ENCODE measurements around the gene CELF4. TPM values are rescaled to one million over a fixed set of nuclear protein-coding genes. Genes with fewer than 3 reads are reported as not detected.

CELF4 gene
- total RNA-seq, 1 donor from 2014 or later: 2.3 TPM

DNA sequence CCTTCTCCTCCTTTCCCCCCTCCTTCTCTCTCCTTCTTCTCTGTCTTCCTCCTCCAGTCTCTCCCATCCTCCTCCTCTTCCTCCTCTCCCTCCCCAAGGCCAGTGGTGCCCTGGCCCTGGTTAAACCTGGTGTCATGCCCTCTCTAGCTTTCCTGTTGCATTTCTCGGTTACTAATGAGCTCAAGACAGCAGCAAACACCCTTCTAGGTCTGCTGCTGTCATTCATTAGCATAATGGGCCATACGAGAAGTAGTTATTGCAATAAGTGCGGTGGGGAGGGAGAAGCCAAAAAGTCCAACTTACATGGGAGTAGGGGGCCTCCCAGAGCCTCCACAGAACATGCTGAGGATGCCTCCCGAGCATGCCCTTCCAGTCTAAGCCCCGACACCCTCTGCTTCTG lies 177.2 kb downstream of the CELF4 start:
- no peak overlapping the region for H3K27ac Mint-ChIP-seq
- H3K36me3 Mint-ChIP-seq: no peaks in the 10 kb centered on the region
- no peak overlapping the region for H3K4me3 Mint-ChIP-seq
- H3K27me3 Mint-ChIP-seq (ENCODE audit: low read depth): peaks cover 64% of the 10 kb centered on the region
- TF ChIP-seq, protein P1, sequence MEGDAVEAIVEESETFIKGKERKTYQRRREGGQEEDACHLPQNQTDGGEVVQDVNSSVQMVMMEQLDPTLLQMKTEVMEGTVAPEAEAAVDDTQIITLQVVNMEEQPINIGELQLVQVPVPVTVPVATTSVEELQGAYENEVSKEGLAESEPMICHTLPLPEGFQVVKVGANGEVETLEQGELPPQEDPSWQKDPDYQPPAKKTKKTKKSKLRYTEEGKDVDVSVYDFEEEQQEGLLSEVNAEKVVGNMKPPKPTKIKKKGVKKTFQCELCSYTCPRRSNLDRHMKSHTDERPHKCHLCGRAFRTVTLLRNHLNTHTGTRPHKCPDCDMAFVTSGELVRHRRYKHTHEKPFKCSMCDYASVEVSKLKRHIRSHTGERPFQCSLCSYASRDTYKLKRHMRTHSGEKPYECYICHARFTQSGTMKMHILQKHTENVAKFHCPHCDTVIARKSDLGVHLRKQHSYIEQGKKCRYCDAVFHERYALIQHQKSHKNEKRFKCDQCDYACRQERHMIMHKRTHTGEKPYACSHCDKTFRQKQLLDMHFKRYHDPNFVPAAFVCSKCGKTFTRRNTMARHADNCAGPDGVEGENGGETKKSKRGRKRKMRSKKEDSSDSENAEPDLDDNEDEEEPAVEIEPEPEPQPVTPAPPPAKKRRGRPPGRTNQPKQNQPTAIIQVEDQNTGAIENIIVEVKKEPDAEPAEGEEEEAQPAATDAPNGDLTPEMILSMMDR (IDR thresholded peaks at IDR 0.05; ENCODE audit: unreplicated experiment): no peak
- peaks cover 6% of the 10 kb centered on the region for H3K9me3 Mint-ChIP-seq
- H3K4me1 Mint-ChIP-seq: peaks cover 2% of the 10 kb centered on the region
- DNase-seq (ENCODE audit: low spot score in 2 of 2, unreplicated experiment in 2 of 2): no peak

DNA sequence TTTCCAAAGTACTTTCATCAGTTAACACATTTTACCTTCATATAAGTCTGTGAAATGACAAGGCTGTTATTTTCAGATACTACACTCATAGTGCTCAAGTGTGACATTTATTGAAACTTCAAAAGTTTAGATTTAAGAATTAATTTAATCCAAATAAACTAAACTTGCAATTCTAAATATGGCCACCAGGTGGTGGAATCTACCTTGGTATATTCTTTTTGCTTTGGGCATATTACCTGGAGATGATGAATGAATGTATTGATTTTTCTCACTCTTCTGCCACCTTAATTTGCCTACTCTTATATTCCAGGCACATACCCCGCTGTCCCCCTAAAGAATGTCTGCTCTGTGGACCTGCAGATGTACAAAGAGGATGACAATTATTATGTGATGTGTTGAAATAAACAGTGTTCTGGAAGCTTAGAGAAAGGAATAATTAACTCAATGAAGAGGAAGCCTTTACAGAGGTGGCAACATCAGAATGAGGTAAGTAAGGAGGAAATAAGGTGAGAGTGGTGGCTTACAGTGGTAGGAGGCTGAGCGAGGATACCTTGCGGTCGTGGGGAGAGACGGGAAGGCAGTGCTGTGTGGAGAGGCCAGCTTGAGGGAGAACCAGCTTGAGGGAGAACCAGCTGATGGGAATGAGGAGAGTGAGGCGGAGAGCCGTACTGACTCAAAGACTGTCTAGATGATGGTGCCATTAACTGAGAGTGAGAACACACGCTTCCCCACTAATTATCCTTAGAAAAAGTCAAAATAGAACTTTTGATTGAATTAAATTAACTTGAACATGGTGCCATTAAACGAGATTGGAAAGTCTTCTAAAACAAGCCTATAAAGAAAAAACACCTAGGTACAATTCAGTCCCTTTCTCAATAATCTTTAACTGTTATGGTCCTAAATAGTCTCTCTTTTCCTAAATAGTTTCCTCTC lies 179.5 kb downstream of the CELF4 start:
- Mint-ChIP-seq H3K27me3 (ENCODE audit: low read depth) (peaks cover 49% of the 10 kb centered on the region), H3K4me3 (no peak overlapping the region), H3K4me1 (peaks cover 2% of the 10 kb centered on the region), H3K9me3 (peaks cover 6% of the 10 kb centered on the region), H3K36me3 (no peaks in the 10 kb centered on the region), H3K27ac (no peak overlapping the region)
- TF ChIP-seq, protein P1 (IDR thresholded peaks at IDR 0.05; ENCODE audit: unreplicated experiment): peak; percentile 99
- no peak for DNase-seq (ENCODE audit: low spot score in 2 of 2, unreplicated experiment in 2 of 2)

DNA sequence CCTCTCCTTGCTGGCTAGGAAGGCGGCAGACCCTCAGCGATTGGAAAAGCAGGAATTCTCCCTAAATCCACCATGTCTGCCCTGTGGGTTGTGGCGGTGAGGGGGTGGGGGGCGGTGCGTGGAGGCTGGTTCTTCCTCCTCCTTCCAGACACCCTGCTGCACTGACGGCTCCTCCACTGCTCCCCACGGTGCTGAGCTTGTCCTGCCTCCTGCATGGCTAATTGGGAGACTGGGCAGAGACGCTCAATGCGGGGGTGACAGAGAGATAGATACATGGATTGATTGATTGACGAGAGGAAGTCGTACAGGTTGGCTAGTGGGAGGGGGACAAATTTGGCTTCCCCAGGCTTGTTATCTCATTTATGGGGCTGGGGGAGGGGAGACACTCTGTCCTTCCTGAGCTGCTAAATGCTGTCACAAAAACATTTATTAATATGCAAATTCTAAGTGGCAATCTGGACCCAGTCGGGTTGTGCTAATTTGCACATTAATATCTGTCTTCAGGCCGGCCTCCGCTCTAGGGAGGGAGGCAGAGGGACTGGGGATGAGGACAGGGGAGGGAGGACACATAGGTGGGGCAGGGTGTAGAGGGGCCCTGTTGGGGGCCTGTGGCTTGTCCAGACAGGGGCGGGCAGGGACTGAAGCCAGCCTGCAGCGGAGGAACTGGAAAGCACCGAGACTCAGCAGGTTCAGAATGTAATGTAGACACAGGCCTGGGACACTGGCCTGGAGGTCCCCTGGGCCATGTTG lies 181.6 kb downstream of the CELF4 start:
- H3K4me3 Mint-ChIP-seq: no peak overlapping the region
- no peak overlapping the region for H3K27ac Mint-ChIP-seq
- H3K4me1 Mint-ChIP-seq: peaks cover 2% of the 10 kb centered on the region
- no peak for DNase-seq (ENCODE audit: low spot score in 2 of 2, unreplicated experiment in 2 of 2)
- TF ChIP-seq, protein P1 (IDR thresholded peaks at IDR 0.05; ENCODE audit: unreplicated experiment): no peak
- peaks cover 56% of the 10 kb centered on the region for H3K27me3 Mint-ChIP-seq (ENCODE audit: low read depth)
- H3K36me3 Mint-ChIP-seq: no peaks in the 10 kb centered on the region
- H3K9me3 Mint-ChIP-seq: no peaks in the 10 kb centered on the region

DNA sequence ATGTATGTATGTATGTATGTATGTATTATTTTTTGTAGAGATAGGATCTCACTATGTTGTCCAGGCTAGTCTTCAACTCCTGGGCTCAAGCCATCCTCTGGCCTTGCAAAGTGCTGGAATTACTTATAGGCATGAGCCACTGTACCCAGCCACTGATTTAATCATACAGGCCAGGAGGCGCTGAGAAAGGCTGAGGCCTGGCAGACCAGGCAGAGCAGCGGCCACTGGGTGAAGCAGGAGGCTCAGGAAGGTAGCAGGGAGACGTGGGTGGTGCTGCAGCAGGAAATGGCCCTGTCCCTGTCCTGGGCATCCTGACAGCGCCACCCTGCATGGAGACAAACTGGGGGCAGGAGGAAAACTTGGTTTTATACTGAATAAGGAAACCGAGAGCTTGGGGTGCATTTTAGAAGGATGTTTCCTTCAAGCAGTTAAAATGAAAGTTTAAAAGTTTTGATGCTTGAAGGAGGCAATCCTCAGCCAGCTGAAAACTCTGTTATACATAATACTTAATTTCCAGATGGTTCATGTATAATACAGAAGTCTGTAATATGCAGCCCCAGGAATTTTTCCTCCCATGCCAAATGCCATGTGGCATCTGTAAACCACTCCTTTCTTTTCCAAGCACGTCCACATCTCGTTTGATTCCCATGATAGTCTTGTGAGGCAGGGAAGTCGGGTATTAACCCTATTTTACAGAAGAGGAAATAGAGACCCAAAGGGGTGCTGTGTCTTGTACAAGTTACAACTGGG lies 182.4 kb downstream of the CELF4 start:
- Mint-ChIP-seq H3K27ac (peak overlapping the region; percentile 2), H3K9me3 (no peaks in the 10 kb centered on the region), H3K27me3 (ENCODE audit: low read depth) (peaks cover 60% of the 10 kb centered on the region), H3K36me3 (no peaks in the 10 kb centered on the region), H3K4me1 (peaks cover 2% of the 10 kb centered on the region), H3K4me3 (no peak overlapping the region)
- no peak for DNase-seq (ENCODE audit: low spot score in 2 of 2, unreplicated experiment in 2 of 2)
- TF ChIP-seq, protein P1 (IDR thresholded peaks at IDR 0.05; ENCODE audit: unreplicated experiment): no peak

DNA sequence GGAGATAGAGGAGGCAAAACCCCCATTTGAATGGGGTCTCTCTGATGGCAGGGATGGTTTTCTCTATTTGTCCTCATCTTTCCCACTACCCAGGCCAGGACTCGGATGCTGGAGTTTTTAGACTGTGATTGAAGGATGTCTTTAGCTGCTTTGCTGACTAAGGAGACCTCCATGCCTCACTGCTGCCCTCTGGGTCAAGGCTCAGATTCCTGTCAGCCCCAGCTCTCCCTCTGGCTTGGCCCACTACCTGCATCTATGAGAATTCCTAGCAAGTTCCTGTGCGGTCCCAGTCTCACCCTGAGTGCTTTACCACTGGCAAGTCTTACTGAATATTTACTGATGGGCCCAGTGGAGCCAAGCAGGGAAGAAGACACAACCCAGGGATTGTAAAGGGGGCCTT lies 184.0 kb downstream of the CELF4 start:
- no peaks in the 10 kb centered on the region for H3K36me3 Mint-ChIP-seq
- peaks cover 66% of the 10 kb centered on the region for H3K27me3 Mint-ChIP-seq (ENCODE audit: low read depth)
- DNase-seq (ENCODE audit: low spot score in 2 of 2, unreplicated experiment in 2 of 2): no peak
- H3K9me3 Mint-ChIP-seq: no peaks in the 10 kb centered on the region
- TF ChIP-seq, protein P1 (IDR thresholded peaks at IDR 0.05; ENCODE audit: unreplicated experiment): no peak
- peaks cover 2% of the 10 kb centered on the region for H3K4me1 Mint-ChIP-seq
- no peak overlapping the region for H3K27ac Mint-ChIP-seq
- H3K4me3 Mint-ChIP-seq: no peak overlapping the region

Data from mesothelial cell of epicardium (in vitro differentiated cells).